GM19193 (cell line): ENCODE results near the gene NOL8.

Experiments
- POLR2A ChIP-seq: IDR thresholded peaks from 4 replicates; pipeline ENCODE4 v1.6.1; 2011; ENCODE audit not compliant: insufficient read depth, insufficient read length; ENCODE audit errors: extremely low read depth

NOL8 gene

GRCh38 chr9:92327283-92327850 lies 2.2 kb upstream of the NOL8 start:
- TF ChIP-seq POLR2A: no peak

GRCh38 chr9:92325991-92326500 lies 896 bp upstream of the NOL8 start:
- TF ChIP-seq POLR2A: no peak

- no peak for TF ChIP-seq POLR2A
Observed at GRCh38 chr9:92324889-92325268, 271 bp downstream of the NOL8 start.

- TF ChIP-seq POLR2A: no peak
Observed at GRCh38 chr9:92324431-92324830, 719 bp downstream of the NOL8 start.

GRCh38 chr9:92315456-92315855 lies 9.7 kb downstream of the NOL8 start:
- TF ChIP-seq POLR2A: no peak

- no peak for TF ChIP-seq POLR2A
Observed at GRCh38 chr9:92313624-92314012, 11.5 kb downstream of the NOL8 start.

GRCh38 chr9:92312887-92313623 lies 12.1 kb downstream of the NOL8 start:
- no peak for TF ChIP-seq POLR2A

- TF ChIP-seq POLR2A: no peak
Observed at GRCh38 chr9:92310562-92310961, 14.6 kb downstream of the NOL8 start.

- TF ChIP-seq POLR2A: no peak
Observed at GRCh38 chr9:92308893-92309292, 16.3 kb downstream of the NOL8 start.

GRCh38 chr9:92300936-92301335 lies 24.2 kb downstream of the NOL8 start:
- TF ChIP-seq POLR2A: no peak

- TF ChIP-seq POLR2A: no peak
Observed at GRCh38 chr9:92299116-92299515, 26.0 kb downstream of the NOL8 start.

- no peak for TF ChIP-seq POLR2A
Observed at GRCh38 chr9:92298036-92298435, 27.1 kb downstream of the NOL8 start.

GRCh38 chr9:92297611-92298010 lies 27.5 kb downstream of the NOL8 start:
- no peak for TF ChIP-seq POLR2A

GRCh38 chr9:92295827-92296258 lies 29.3 kb downstream of the NOL8 start:
- TF ChIP-seq POLR2A: no peak

GRCh38 chr9:92295240-92295790 lies 29.8 kb downstream of the NOL8 start:
- TF ChIP-seq POLR2A: no peak

- TF ChIP-seq POLR2A: no peak
Observed at GRCh38 chr9:92294297-92294676, 30.9 kb downstream of the NOL8 start.

- TF ChIP-seq POLR2A: peak; percentile 98
Observed at GRCh38 chr9:92293452-92294296, 31.5 kb downstream of the NOL8 start, which contains the start of gene IARS1. TSS of gene IARS1 (minus strand) at chr9:92293697. CDS start at chr9:92289419, 4,278 bp downstream.
